NCI-H446 treated with DMSO at 0.1 percent for 48 hours (cell line): ENCODE measurements around the gene EMID1.

ENCODE experiments used
- DNase-seq: peaks from one replicate; lab custom pipeline; 2025; lab: John Stamatoyannopoulos, UW

Gene EMID1

GRCh38 chr22:29260601-29261315 is 55.1 kb downstream of the EMID1 start:
- no peak for DNase-seq

GRCh38 chr22:29263791-29264276 is 58.1 kb downstream of the EMID1 start:
- DNase-seq = no peak

- DNase-seq = no peak
Measured at GRCh38 chr22:29265305-29265704, 59.6 kb downstream of the EMID1 start.

GRCh38 chr22:29265929-29266328 is 60.2 kb downstream of the EMID1 start:
- no peak for DNase-seq

GRCh38 chr22:29266564-29267461 is 61.1 kb downstream of the EMID1 start:
- no peak for DNase-seq

- DNase-seq = no peak
Measured at GRCh38 chr22:29267462-29267857, 61.8 kb downstream of the EMID1 start.

- DNase-seq = peak; percentile 92
Measured at GRCh38 chr22:29267858-29268510, 62.3 kb downstream of the EMID1 start, which contains the start of the genes EWSR1 and RHBDD3. TSS of gene EWSR1 (plus strand) at chr22:29268268. CDS start at chr22:29268337, 69 bp downstream. TSS of gene RHBDD3 (minus strand) at chr22:29267981. CDS start at chr22:29265626, 2,355 bp downstream.

GRCh38 chr22:29268511-29269229 is 63.0 kb downstream of the EMID1 start:
- peak; percentile 38 for DNase-seq

- DNase-seq = no peak
Measured at GRCh38 chr22:29269230-29269604, 63.5 kb downstream of the EMID1 start.

GRCh38 chr22:29269731-29270474 is 64.2 kb downstream of the EMID1 start:
- DNase-seq = no peak

- no peak for DNase-seq
Measured at GRCh38 chr22:29270475-29271271, 65.0 kb downstream of the EMID1 start.

GRCh38 chr22:29272624-29273023 is 66.9 kb downstream of the EMID1 start:
- no peak for DNase-seq

GRCh38 chr22:29275167-29275566 is 69.5 kb downstream of the EMID1 start:
- DNase-seq = no peak

- DNase-seq = no peak
Measured at GRCh38 chr22:29275819-29276565, 70.3 kb downstream of the EMID1 start.

- no peak for DNase-seq
Measured at GRCh38 chr22:29277927-29278326, 72.2 kb downstream of the EMID1 start.

- DNase-seq = no peak
Measured at GRCh38 chr22:29284196-29284595, 78.5 kb downstream of the EMID1 start.

- DNase-seq = no peak
Measured at GRCh38 chr22:29288837-29289236, 83.1 kb downstream of the EMID1 start.

GRCh38 chr22:29290061-29290460 is 84.4 kb downstream of the EMID1 start:
- no peak for DNase-seq

GRCh38 chr22:29291215-29291614 is 85.5 kb downstream of the EMID1 start:
- DNase-seq = no peak
